Thoracic aorta (tissue), 2 donors: Measurements from ENCODE around the gene GRAMD2A. TPM values are rescaled to one million over a fixed set of nuclear protein-coding genes. Genes with fewer than 3 reads are reported as not detected.

ENCODE experiments used
- ATAC-seq: fragments of 150-250 bp; one replicate; pipeline ENCODE4 v1.8.0; 2017; ENCODE audit warnings: low read depth; ENCODE audit not compliant: insufficient number of reproducible peaks, low FRiP score
- DNase-seq: peaks from one replicate; pipeline ENCODE4 v3.0.0-alpha.2; 2020; ENCODE audit warnings: low spot score
- H3K27ac ChIP-seq, 2 donors: fragments of 200-600 bp; sonication (generic); 1 replicate in 1 of 2; 2 replicates in 1 of 2; pipeline ENCODE4 v1.5.1; 2016; ENCODE audit warnings: mild to moderate bottlenecking in 2 of 2, moderate library complexity in 2 of 2
- H3K27me3 ChIP-seq: fragments of 200-600 bp; sonication (generic); replicated peaks from 2 replicates; pipeline ENCODE4 v1.6.0; 2016; ENCODE audit warnings: mild to moderate bottlenecking; ENCODE audit not compliant: insufficient read depth
- H3K36me3 ChIP-seq: fragments of 200-600 bp; sonication (generic); one replicate; pipeline ENCODE4 v1.5.1; 2016
- H3K4me1 ChIP-seq, 2 donors: fragments of 200-600 bp; sonication (generic); 1 replicate in 1 of 2; 2 replicates in 1 of 2; pipeline versions ENCODE4 v1.5.1 to v1.6.0; 2016; ENCODE audit warnings: low read depth in 2 of 2, mild to moderate bottlenecking in 1 of 2; ENCODE audit not compliant: control insufficient read depth in 1 of 2
- H3K4me3 ChIP-seq: fragments of 200-600 bp; sonication (generic); 2 replicates; pipeline ENCODE4 v1.5.1; 2016; ENCODE audit warnings: mild to moderate bottlenecking
- H3K9me3 ChIP-seq: fragments of 200-600 bp; sonication (generic); 2 replicates; pipeline ENCODE4 v1.5.1; 2016
- total RNA-seq, 2 donors: library from RNA; depleted of rRNA; stranded (reverse); fragments of >200 nt; gene quantifications; one replicate each; pipeline versions ENCODE4 v1.1.0 to v1.2.3, GENCODE V29; 2016
- TF ChIP-seq, protein P1 (sequence below): fragments of 200-600 bp; sonication (generic); IDR thresholded peaks from one replicate; pipeline ENCODE4 v1.5.1; 2019; ENCODE audit warnings: antibody characterized with exemption

Gene GRAMD2A
- total RNA-seq, 2 donors from 2014 or later: 0.85 TPM; not detected in 1

DNA sequence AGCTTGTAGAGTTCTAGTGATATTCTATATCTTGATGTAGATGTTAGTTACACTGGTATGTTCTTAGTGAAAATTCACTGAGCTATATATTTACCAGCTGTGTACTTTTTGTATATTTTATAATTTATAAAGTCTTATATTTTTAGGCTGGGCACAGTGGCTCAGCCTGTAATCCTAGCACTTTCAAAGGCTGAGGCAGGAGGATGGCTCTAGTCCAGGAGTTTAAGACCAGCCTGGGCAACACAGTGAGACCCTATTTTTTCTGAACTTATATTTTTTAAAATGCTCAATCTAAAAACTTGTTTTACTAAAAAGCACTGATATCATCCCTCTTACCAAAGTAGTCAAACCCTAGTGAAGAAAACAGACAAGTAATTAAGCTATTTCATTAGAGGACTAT, 84.8 kb downstream of the GRAMD2A start:
- Histone ChIP-seq H3K27ac (no peak overlapping the region), H3K36me3 (no peaks in the 10 kb centered on the region), H3K4me3 (no peak overlapping the region), H3K9me3 (no peaks in the 10 kb centered on the region), H3K4me1 (peaks cover 20 to 32% of the 10 kb centered on the region in 2 donors), H3K27me3 (no peaks in the 10 kb centered on the region)
- no peak for ATAC-seq
- no peak for DNase-seq
- TF ChIP-seq, protein P1, sequence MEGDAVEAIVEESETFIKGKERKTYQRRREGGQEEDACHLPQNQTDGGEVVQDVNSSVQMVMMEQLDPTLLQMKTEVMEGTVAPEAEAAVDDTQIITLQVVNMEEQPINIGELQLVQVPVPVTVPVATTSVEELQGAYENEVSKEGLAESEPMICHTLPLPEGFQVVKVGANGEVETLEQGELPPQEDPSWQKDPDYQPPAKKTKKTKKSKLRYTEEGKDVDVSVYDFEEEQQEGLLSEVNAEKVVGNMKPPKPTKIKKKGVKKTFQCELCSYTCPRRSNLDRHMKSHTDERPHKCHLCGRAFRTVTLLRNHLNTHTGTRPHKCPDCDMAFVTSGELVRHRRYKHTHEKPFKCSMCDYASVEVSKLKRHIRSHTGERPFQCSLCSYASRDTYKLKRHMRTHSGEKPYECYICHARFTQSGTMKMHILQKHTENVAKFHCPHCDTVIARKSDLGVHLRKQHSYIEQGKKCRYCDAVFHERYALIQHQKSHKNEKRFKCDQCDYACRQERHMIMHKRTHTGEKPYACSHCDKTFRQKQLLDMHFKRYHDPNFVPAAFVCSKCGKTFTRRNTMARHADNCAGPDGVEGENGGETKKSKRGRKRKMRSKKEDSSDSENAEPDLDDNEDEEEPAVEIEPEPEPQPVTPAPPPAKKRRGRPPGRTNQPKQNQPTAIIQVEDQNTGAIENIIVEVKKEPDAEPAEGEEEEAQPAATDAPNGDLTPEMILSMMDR: no peak

DNA sequence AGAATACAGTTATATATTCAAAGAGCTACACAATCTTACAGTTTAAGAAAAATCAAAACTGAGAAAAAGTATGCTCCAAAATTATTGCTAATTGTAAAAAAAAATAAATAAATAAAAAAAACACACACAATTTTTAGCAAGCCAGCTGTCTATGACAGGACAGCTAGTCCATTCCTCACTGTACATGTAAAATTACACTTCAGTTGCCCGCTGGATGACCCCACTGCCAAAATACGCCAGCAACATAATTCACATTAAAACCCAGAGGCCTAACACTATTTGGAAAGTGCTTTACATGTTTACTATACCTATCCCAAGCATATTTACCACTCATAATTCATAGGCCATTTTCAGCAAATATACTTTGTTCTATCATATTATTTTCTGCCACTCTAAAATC, 85.5 kb downstream of the GRAMD2A start:
- TF ChIP-seq, protein P1: no peak
- no peak overlapping the region for H3K27ac ChIP-seq
- no peaks in the 10 kb centered on the region for H3K27me3 ChIP-seq
- peaks cover 20 to 34% of the 10 kb centered on the region in 2 donors for H3K4me1 ChIP-seq
- H3K36me3 ChIP-seq: no peaks in the 10 kb centered on the region
- no peak overlapping the region for H3K4me3 ChIP-seq
- DNase-seq (no peak), ATAC-seq (no peak)
- no peaks in the 10 kb centered on the region for H3K9me3 ChIP-seq

DNA sequence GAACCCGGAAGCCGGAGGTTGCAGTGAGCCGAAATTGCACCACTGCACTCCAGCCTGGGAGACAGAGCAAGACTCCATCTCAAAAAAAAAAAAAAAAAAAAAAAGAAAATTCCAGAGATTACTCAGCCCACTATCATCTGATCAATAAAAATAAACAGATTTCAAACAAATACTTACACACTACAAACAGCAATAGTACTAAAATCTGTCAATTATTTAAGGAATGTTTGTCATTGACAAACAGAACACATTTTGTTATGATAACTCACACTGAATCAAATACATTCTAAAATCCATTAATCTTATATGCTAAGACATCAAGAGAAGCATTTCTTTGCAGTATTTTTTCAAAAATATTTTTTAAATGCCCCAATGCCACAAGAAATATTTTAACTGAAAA, 87.2 kb downstream of the GRAMD2A start:
- TF ChIP-seq, protein P1: no peak
- Histone ChIP-seq H3K4me3 (no peak overlapping the region), H3K27me3 (no peaks in the 10 kb centered on the region), H3K4me1 (peaks cover 11 to 39% of the 10 kb centered on the region in 2 donors), H3K36me3 (no peaks in the 10 kb centered on the region), H3K27ac (no peak overlapping the region), H3K9me3 (no peaks in the 10 kb centered on the region)
- DNase-seq (no peak), ATAC-seq (no peak)

Other genes with a start within 250 kb of the GRAMD2A start
- 10 to 100 TPM; 48.2 to 57.4 TPM for gene MYO9A, start 79.6 kb downstream of the GRAMD2A start, total RNA-seq
- under 1 TPM; 0.54 to 0.78 TPM for gene SENP8, start 79.4 kb downstream of the GRAMD2A start, total RNA-seq
- 100 to 1,000 TPM; 515 to 544 TPM for gene PKM, start 33.4 kb upstream of the GRAMD2A start, total RNA-seq
- gene PARP6, start 74.8 kb upstream of the GRAMD2A start, total RNA-seq: 10 to 100 TPM; 44.0 to 49.9 TPM
- gene CELF6, start 122.4 kb upstream of the GRAMD2A start, total RNA-seq: 1 to 10 TPM; 2.3 to 4.1 TPM
- gene HEXA, start 178.2 kb upstream of the GRAMD2A start, total RNA-seq: 10 to 100 TPM; 79.5 to 89.8 TPM
- not detected for gene TMEM202, start 200.5 kb upstream of the GRAMD2A start, total RNA-seq